G401.6 (cell line): Measurements from ENCODE around the gene ZNF774.
"Not testable (repeated sequence)": the region's sequence is repeated elsewhere in the genome, so short reads cannot be mapped to it uniquely, and the experiment has no call there.

Source experiments
- FAIRE-seq: peaks from 2 replicates; lab custom pipeline; 2012; peaks lifted over from hg19 to GRCh38; lab: Jason Lieb, UNC

ZNF774 gene

GRCh38 chr15:90352107-90352893 lies at the start of gene ZNF774:
ZNF774 (plus strand) TSS chr15:90352284; CDS start chr15:90354661, 2,377 bp downstream.
- FAIRE-seq, result peak; percentile 95

DNA sequence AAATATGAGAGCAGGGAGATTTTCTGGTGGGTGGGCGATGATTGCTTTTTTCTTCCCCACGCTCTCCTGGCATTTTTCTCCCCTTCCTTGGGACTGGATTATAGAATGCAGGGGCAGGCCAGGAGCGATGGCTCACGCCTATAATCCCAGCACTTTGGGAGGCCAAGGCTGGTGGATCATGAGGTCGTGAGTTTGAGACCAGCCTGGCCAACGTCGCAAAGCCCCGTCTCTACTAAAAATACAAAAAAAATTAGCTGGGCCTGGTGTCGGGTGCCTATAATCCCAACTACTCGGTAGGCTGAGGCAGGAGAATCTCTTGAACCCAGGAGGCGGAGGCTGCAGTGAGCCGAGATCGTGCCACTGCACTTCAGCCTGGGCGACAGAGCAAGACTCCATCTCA lies 46.7 kb upstream of the ZNF774 start:
- not testable (repeated sequence) for FAIRE-seq

DNA sequence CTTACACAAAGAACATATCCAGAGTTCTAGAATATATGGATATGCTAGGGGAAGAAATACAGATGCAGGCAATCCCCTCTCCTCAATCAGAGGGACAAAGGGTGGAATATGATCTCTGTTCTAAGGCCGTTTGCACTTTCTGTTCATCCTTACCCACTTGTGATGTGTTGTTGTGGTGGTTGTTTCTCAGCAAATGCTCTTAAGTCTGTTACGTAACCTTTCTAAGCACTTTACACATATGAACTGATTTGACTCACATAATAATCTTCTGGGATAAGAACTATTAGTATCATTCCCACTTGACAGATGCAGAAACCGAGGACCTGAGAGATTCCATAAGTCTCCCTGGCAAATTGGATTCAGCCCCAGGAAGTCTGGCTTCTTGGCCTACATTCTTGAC lies 46.2 kb upstream of the ZNF774 start:
- FAIRE-seq, result no peak

GRCh38 chr15:90306560-90306959 lies 45.5 kb upstream of the ZNF774 start:
- FAIRE-seq, result no peak

GRCh38 chr15:90307661-90308060 lies 44.4 kb upstream of the ZNF774 start:
- no peak for FAIRE-seq

- no peak for FAIRE-seq
These were observed 43.1 kb upstream of the ZNF774 start for GRCh38 chr15:90309020-90309419.

DNA sequence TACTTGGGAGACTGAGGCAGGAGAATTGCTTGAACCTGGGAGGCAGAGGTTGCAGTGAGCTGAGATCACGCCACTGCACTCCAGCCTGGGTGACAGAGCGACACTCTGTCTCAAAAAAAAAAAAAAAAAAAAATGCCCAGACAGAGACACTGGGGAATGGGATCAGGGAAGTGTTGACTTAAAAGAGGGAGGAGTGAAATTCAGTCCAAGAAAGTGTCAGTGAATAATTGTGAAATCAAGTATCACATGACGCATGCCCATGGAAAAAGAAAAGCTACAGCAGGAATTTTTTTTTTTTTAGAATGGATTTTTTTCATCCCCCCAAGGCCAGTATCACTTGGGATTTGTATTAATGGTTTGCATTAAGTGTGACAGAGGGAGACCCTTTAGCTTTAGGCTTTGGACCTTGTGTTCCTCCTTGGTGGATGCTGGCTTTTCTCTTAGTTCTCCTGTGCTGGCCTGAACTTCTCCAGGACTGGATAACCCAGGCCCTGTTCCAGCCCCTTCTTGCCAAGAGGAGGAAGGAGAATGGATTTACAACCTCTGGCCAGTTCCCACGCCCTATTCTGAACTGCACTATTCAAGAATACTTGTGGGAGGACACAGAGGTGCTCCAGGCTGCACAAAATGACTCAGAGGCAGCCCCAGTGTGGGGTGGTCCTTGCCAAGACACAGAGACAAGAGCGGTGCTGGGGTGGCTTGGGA lies 36.7 kb upstream of the ZNF774 start:
- no peak for FAIRE-seq

DNA sequence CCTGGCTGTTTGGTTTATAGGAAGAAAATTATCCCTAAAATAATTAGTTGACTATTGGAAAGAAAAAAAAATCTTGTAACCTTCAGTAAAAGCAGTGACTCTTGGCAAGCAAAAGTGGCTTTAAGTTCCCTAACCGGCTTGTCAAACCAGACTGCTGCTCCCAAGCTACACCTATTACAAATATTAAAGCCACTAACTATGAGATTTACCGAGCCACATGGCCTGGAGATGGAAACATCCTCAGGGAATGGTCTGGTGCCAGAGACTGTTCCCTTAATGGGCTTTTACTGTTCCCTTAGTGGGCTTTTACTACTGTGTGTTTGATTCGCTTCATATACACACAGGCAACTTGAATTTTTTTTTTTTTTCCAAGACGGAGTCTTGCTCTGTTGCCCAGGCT lies 35.9 kb upstream of the ZNF774 start:
- no peak for FAIRE-seq

GRCh38 chr15:90318591-90318990 lies 33.5 kb upstream of the ZNF774 start:
- FAIRE-seq, result no peak

DNA sequence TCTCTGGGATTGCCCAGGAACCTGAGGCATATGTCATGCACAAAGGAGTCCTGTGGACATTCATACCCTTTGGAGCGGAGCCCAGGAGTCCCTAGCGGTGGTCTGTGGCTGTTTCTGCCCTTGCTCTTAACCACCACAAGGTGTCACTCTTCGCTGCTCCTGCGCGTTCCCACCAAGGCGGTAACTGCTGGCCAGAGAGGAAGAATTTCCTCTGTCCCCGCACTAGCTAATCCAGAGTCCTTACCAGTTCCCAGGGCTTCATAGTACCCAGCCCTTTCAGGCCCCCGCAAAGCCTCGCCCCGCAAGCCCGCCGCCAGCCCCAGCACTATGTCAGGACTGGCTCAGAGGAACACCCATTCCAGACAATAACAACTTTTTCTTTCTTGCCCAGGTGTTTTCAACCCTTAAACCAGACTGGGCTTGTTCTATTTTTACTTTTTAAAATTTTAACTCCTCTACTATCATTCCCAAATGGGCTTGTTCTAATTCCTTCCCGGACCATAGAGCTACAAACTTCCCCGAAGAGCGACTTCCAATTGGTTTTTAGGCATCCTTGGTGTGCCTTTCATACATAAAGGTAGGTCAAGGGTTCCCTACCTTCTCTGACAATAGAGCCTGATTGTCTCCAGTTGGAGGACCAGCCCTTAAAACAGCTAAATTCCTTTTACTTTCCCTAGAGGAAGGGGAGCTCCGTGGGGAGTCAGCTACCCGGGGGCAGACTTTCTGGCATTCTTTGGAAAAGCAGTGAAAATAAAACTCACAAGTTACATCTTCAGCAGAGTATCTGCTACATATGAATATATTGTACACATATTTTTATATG lies 31.8 kb upstream of the ZNF774 start:
- peak; percentile 68 for FAIRE-seq

GRCh38 chr15:90320885-90321278 lies 31.2 kb upstream of the ZNF774 start:
- no peak for FAIRE-seq

DNA sequence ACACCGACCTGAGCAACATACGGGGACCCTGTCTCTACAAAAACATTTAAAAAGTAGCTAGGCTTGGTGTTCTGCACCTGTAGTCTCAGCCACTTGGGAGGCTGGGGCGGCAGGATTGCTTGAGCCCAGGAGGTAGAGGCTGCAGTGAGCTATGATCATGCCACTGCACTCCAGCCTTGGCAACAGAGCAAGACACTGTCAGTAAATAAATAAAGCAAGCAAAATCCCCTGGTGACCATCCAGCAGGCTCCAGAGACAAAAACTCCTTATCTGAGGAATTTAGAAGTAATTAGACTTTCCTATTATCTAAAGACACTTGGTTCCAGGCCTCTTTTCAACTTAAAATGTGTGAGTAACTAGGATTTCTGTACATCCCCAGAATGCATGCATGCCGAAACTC lies 29.5 kb upstream of the ZNF774 start:
- no peak for FAIRE-seq

DNA sequence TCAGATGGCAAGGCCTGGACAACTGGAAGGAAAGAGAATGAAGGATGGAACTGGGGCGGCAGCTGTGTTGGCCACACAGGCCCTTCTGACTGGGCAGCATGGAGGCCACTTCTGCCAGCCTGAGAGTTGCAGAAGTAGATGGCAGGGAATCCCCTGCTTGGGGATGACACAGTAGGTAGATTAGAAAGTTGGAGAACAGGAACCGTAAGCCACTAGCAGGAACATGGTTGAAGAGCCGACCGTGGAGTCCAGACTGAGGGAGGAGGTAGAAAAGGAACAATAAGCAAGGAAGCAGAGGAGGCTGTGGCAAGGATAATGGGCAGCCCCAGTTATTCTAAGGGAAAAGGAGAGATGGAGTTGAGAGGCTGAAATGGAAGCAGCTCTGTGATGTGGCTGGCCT lies 26.4 kb upstream of the ZNF774 start:
- FAIRE-seq, result no peak

- no peak for FAIRE-seq
These were observed 25.6 kb upstream of the ZNF774 start for GRCh38 chr15:90326441-90326840.

- no peak for FAIRE-seq
These were observed 24.8 kb upstream of the ZNF774 start for GRCh38 chr15:90327311-90327710.

DNA sequence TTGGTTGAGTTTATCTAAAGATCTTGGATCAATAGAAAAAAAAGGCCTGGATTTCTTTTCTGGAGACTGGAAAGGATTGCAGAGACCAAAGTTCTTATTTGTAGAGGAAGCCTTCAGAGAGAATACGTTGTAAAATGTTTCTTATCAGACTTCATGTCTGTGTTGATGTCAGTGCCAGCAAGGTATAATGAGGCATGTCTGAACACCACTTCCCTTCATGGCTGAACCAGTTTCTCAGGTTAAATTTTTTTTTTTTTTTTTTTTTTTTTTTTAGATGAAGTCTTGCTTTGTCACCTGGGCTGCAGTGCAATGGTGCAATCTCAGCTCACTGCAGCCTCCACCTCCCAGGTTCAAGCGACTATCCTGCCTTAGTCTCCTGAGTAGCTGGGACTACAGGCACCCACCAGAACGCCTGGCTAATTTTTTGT lies 17.8 kb upstream of the ZNF774 start:
- FAIRE-seq, result no peak

GRCh38 chr15:90336705-90337141 lies 15.4 kb upstream of the ZNF774 start:
- FAIRE-seq, result no peak

DNA sequence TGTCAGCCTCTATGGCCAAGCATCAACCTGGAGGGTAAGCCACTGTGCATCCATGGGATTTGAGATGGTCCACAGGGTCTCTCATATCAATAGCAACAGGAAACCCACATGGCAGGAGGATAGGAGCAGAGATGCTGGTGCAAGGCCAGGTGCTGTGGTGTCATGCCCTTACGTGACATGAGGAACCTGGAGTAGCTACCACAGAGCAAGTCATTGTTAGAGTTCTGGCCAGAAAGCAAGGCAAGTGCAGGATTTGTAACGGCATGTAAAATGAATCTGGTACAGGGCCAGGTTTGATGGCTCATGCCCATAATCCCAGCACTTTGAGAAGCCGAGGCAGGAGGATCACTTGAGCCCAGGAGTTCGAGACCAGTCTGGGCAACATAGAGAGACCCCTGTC lies 14.8 kb upstream of the ZNF774 start:
- FAIRE-seq, result no peak

DNA sequence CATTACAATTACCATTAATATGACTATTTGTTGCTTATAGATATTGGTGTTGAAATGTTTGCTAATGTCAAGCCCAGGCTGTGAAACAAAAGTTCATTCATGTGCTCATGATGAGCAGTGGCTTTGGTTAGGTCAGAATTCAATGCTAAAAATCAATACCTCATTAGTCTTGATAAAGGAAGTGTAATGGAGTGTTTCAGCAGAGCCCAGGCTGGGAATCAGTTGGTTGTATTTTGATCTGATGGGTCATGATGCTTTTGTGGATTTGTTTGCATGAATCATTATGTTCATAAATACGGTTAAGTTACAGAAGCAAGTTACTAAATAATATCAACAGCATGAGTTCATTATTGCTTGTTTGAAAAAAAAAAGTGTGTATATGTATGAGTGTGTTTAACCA lies 13.6 kb upstream of the ZNF774 start:
- no peak for FAIRE-seq

GRCh38 chr15:90340345-90340744 lies 11.7 kb upstream of the ZNF774 start:
- no peak for FAIRE-seq

GRCh38 chr15:90343302-90343790 lies 8.7 kb upstream of the ZNF774 start:
- FAIRE-seq, result no peak

DNA sequence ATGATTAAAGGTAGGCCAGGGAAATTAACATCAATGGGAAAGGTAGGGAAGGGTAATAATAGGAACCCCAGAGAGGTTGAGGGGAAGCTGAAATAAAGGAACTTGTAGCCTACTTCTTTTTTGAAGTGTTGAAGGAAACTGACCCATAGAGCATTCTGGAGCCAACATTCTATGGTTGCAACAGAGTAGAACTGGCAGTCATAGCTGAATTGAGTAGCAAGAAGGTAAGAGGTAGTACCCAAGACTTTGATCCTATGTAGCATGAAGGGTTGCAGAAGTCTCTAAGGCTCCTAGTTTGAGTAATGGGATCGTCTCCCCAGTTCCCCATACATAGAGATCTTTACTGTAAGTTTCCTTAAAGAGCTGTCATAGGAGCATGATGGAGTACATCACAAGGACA lies 7.4 kb upstream of the ZNF774 start:
- FAIRE-seq, result no peak

- no peak for FAIRE-seq
These were observed 6.2 kb upstream of the ZNF774 start for GRCh38 chr15:90345857-90346256.
